Neuronal stem cell (in vitro differentiated cells): ENCODE data around the gene RNF150.

ENCODE experiments used
- DNase-seq: peaks from one replicate; pipeline ENCODE4 v3.0.0-alpha.2; 2013; ENCODE audit warnings: low spot score
- H2AFZ ChIP-seq: one replicate; pipeline ENCODE4 v1.6.1; 2013; ENCODE audit warnings: mild to moderate bottlenecking, low read length, inconsistent platforms
- H2AK5ac ChIP-seq: 2 replicates; pipeline ENCODE4 v1.6.1; 2013; ENCODE audit warnings: low read depth, mild to moderate bottlenecking, inconsistent platforms, low read length, moderate library complexity, mixed read lengths
- H2BK120ac ChIP-seq: 2 replicates; pipeline ENCODE4 v1.6.1; 2013; ENCODE audit warnings: low read depth, mild to moderate bottlenecking, inconsistent platforms, low read length, moderate library complexity, mixed read lengths
- H2BK12ac ChIP-seq: one replicate; pipeline ENCODE4 v1.6.1; 2013; ENCODE audit warnings: low read length, inconsistent platforms
- H2BK15ac ChIP-seq: 2 replicates; pipeline ENCODE4 v1.6.1; 2013; ENCODE audit warnings: mild to moderate bottlenecking, low read length, inconsistent platforms, mixed read lengths
- H2BK5ac ChIP-seq: one replicate; pipeline ENCODE4 v1.6.1; 2013; ENCODE audit warnings: inconsistent platforms, mild to moderate bottlenecking, low read length, moderate library complexity
- H3K14ac ChIP-seq: one replicate; pipeline ENCODE4 v1.6.1; 2013; ENCODE audit warnings: low read length, inconsistent platforms
- H3K18ac ChIP-seq: 2 replicates; pipeline ENCODE4 v1.6.1; 2013; ENCODE audit warnings: low read length, inconsistent platforms
- H3K23ac ChIP-seq: 2 replicates; pipeline ENCODE4 v1.6.1; 2013; ENCODE audit warnings: low read depth, mild to moderate bottlenecking, mixed read lengths, low read length, inconsistent platforms; ENCODE audit not compliant: poor library complexity
- H3K27ac ChIP-seq: replicated peaks from 3 replicates; pipeline ENCODE4 v1.5.1; 2013; ENCODE audit warnings: low read length, inconsistent platforms
- H3K27me3 ChIP-seq, 3 experiments: 2 replicates each; pipeline ENCODE4 v1.6.1; 2013; ENCODE audit warnings: low read length in 3 of 3, mild to moderate bottlenecking in 2 of 3, inconsistent platforms in 1 of 3, low read depth in 1 of 3, mixed read lengths in 1 of 3, moderate library complexity in 1 of 3; ENCODE audit not compliant: control insufficient read depth in 3 of 3, insufficient read depth in 3 of 3
- H3K36me3 ChIP-seq, 2 donors: replicated peaks in 1 of 2; 2 replicates each; pipeline ENCODE4 v1.6.1; 2013; ENCODE audit warnings: low read length in 2 of 2; ENCODE audit not compliant: control insufficient read depth in 2 of 2, insufficient read depth in 2 of 2
- H3K4ac ChIP-seq: 2 replicates; pipeline ENCODE4 v1.6.1; 2013; ENCODE audit warnings: inconsistent platforms, mild to moderate bottlenecking, low read length, moderate library complexity
- H3K4me1 ChIP-seq, 2 donors: 1 replicate in 1 of 2; 2 replicates in 1 of 2; pipeline ENCODE4 v1.6.1; 2013; ENCODE audit warnings: low read length in 2 of 2, low read depth in 1 of 2; ENCODE audit not compliant: control insufficient read depth in 2 of 2, insufficient read depth in 1 of 2
- H3K4me2 ChIP-seq: one replicate; pipeline ENCODE4 v1.6.1; 2013; ENCODE audit warnings: mild to moderate bottlenecking, low read length, inconsistent platforms; ENCODE audit not compliant: insufficient read depth, poor library complexity, severe bottlenecking
- H3K4me3 ChIP-seq, 2 donors: 2 replicates each; pipeline ENCODE4 v1.5.1; 2013; ENCODE audit warnings: low read length in 2 of 2, mild to moderate bottlenecking in 2 of 2, inconsistent platforms in 1 of 2, moderate library complexity in 1 of 2
- H3K79me1 ChIP-seq: one replicate; pipeline ENCODE4 v1.6.1; 2013; ENCODE audit warnings: low read depth, mild to moderate bottlenecking, inconsistent platforms, low read length, moderate library complexity
- H3K9ac ChIP-seq: one replicate; pipeline ENCODE4 v1.6.1; 2013; ENCODE audit warnings: mild to moderate bottlenecking, low read depth, low read length, inconsistent platforms; ENCODE audit not compliant: poor library complexity
- H3K9me3 ChIP-seq, 2 donors: replicated peaks in 1 of 2; 2 replicates each; pipeline versions ENCODE3 to v1.6.1; 2013; ENCODE audit warnings: low read length in 2 of 2, mild to moderate bottlenecking in 2 of 2, inconsistent platforms in 1 of 2, low read depth in 1 of 2, mixed read lengths in 1 of 2, moderate library complexity in 1 of 2; ENCODE audit not compliant: control insufficient read depth in 2 of 2, insufficient read depth in 1 of 2
- H4K8ac ChIP-seq: one replicate; pipeline ENCODE4 v1.6.1; 2013; ENCODE audit warnings: low read depth, mild to moderate bottlenecking, inconsistent platforms, low read length, moderate library complexity
- H4K91ac ChIP-seq: one replicate; pipeline ENCODE4 v1.6.1; 2013; ENCODE audit warnings: low read length, low read depth, mild to moderate bottlenecking, inconsistent platforms; ENCODE audit not compliant: poor library complexity
- WGBS, 2 donors: extraction: QIAGEN DNeasy Blood & Tissue Kit; methylation state at CpG; one replicate each; pipeline ENCODE4 v1.1.7; 2013; ENCODE audit warnings: missing lambda C conversion rate in 2 of 2, mixed read lengths in 1 of 2; ENCODE audit not compliant: insufficient read length in 2 of 2, insufficient replicate concordance in 1 of 2; ENCODE audit errors: extremely low coverage in 2 of 2; 5-methylcytosine and 5-hydroxymethylcytosine counted together

The RNF150 gene

DNA sequence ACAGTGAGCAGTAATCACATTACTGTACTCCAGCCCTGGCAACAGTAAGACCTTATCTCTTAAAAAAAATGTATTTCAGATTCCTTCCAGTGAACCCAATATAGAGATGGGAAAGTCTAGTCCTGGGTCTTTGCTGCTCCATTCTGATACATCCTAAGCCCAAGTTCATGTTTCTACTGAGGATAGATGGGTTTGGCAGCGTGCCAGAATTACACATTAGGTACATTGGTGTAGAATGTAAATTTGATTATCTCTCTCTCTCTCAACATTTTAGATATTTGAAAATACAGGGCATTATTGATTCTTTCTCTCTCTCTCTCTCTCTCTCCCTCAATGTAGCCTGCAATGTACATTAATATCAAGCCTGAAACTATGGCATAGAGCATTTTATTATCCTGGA is 43.9 kb upstream of the RNF150 start:
- Histone ChIP-seq H3K4ac (no peak overlapping the region), H3K9ac (no peak overlapping the region), H3K23ac (no peak overlapping the region), H2AFZ (no peak overlapping the region), H3K27ac (no peak overlapping the region), H2BK15ac (no peak overlapping the region), H2BK12ac (no peak overlapping the region), H4K8ac (no peak overlapping the region), H2BK5ac (no peak overlapping the region), H3K79me1 (no peaks in the 10 kb centered on the region), H3K4me1 (no peaks in the 10 kb centered on the region), H3K36me3 (no peaks in the 10 kb centered on the region), H3K4me2 (no peak overlapping the region), H3K4me3 (no peak overlapping the region), H3K18ac (no peak overlapping the region), H3K9me3 (no peaks in the 10 kb centered on the region), H4K91ac (no peak overlapping the region), H3K27me3 (no peaks in the 10 kb centered on the region), H2AK5ac (no peak overlapping the region), H2BK120ac (no peak overlapping the region), H3K14ac (no peak overlapping the region)
- DNase-seq = no peak
- no CpG with 5 or more reads among the region's 1 CpG for WGBS, 2 donors

DNA sequence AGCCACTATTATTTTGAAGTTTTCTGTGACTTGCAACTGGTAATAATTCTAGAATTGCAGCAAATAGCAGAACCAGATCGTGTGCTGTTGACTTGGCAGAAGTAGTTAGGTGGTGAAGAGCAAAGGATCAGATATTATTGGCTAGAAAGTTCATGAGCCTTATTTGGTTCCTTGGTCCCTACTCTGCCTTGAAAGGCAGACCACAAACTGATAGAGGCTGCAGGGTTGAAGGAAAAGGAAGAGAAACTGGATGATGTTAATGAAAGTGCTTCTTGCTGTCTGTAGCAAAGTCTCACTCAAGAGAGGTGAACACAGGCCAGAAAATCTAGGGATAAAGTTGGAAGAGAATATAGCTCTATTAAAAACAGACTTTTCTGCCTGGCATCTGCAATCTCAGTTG is 41.2 kb upstream of the RNF150 start:
- no peak overlapping the region for H2BK5ac ChIP-seq
- H3K14ac ChIP-seq = no peak overlapping the region
- no peak overlapping the region for H3K4me2 ChIP-seq
- no peaks in the 10 kb centered on the region for H3K4me1 ChIP-seq
- H3K9me3 ChIP-seq = no peaks in the 10 kb centered on the region
- no peak overlapping the region for H2AK5ac ChIP-seq
- H2BK120ac ChIP-seq = no peak overlapping the region
- no peak overlapping the region for H3K4me3 ChIP-seq
- H3K18ac ChIP-seq = no peak overlapping the region
- H3K27ac ChIP-seq = no peak overlapping the region
- no CpG with 5 or more reads among the region's 1 CpG for WGBS, 2 donors
- DNase-seq = no peak
- H4K8ac ChIP-seq = no peak overlapping the region
- no peak overlapping the region for H2BK15ac ChIP-seq
- H4K91ac ChIP-seq = no peak overlapping the region
- H2BK12ac ChIP-seq = no peak overlapping the region
- H3K36me3 ChIP-seq = no peaks in the 10 kb centered on the region
- H3K23ac ChIP-seq = no peak overlapping the region
- no peaks in the 10 kb centered on the region for H3K79me1 ChIP-seq
- no peak overlapping the region for H2AFZ ChIP-seq
- peaks cover 0 to 3% (median 0%) of the 10 kb centered on the region in 3 experiments for H3K27me3 ChIP-seq
- no peak overlapping the region for H3K4ac ChIP-seq
- no peak overlapping the region for H3K9ac ChIP-seq

- no peaks in the 10 kb centered on the region for H3K79me1 ChIP-seq
- H3K27ac ChIP-seq = no peak overlapping the region
- H3K4ac ChIP-seq = no peak overlapping the region
- H2BK120ac ChIP-seq = no peak overlapping the region
- H3K4me3 ChIP-seq = no peak overlapping the region
- no peak overlapping the region for H4K91ac ChIP-seq
- no peak for DNase-seq
- no peaks in the 10 kb centered on the region for H3K4me1 ChIP-seq
- peaks cover 0 to 3% (median 0%) of the 10 kb centered on the region in 3 experiments for H3K27me3 ChIP-seq
- no peak overlapping the region for H2BK15ac ChIP-seq
- no peak overlapping the region for H3K4me2 ChIP-seq
- WGBS, 2 donors = no CpG with 5 or more reads among the region's 3 CpGs
- no peak overlapping the region for H3K9ac ChIP-seq
- no peak overlapping the region for H3K18ac ChIP-seq
- H2AFZ ChIP-seq = no peak overlapping the region
- H2BK12ac ChIP-seq = no peak overlapping the region
- no peak overlapping the region for H4K8ac ChIP-seq
- H3K9me3 ChIP-seq = no peaks in the 10 kb centered on the region
- no peak overlapping the region for H2BK5ac ChIP-seq
- H3K36me3 ChIP-seq = no peaks in the 10 kb centered on the region
- H3K14ac ChIP-seq = no peak overlapping the region
- H3K23ac ChIP-seq = no peak overlapping the region
- H2AK5ac ChIP-seq = no peak overlapping the region
These were observed 37.4 kb upstream of the RNF150 start for GRCh38 chr4:141170671-141171070.

DNA sequence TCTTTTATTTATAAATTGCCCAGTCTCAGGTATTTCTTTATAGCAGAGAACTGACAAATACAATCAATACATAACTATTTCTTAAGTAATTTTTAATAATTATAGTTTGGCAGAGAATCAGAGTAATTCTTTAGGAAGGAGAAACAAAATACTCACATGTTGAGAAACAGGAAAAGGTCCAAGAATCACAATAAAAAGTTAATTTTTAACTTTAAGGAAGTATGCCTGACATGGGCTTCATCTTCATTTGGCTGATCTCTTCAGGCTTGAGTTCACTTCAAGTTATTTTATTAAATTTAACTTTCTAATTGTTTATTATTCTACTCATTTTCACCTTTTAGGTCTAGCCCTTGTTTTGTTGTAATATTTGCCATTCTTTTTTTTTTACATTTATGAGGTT is 36.1 kb upstream of the RNF150 start:
- H2BK12ac ChIP-seq = no peak overlapping the region
- H3K4me2 ChIP-seq = no peak overlapping the region
- H3K4ac ChIP-seq = no peak overlapping the region
- H2BK5ac ChIP-seq = no peak overlapping the region
- H3K4me1 ChIP-seq = no peaks in the 10 kb centered on the region
- H3K36me3 ChIP-seq = no peaks in the 10 kb centered on the region
- DNase-seq = no peak
- H3K9ac ChIP-seq = no peak overlapping the region
- no peak overlapping the region for H3K4me3 ChIP-seq
- no peak overlapping the region for H4K8ac ChIP-seq
- H3K9me3 ChIP-seq = no peaks in the 10 kb centered on the region
- H3K18ac ChIP-seq = no peak overlapping the region
- no peak overlapping the region for H2AK5ac ChIP-seq
- no peak overlapping the region for H3K27ac ChIP-seq
- no peak overlapping the region for H2BK15ac ChIP-seq
- peaks cover 0 to 3% (median 0%) of the 10 kb centered on the region in 3 experiments for H3K27me3 ChIP-seq
- no peak overlapping the region for H4K91ac ChIP-seq
- H2BK120ac ChIP-seq = no peak overlapping the region
- H2AFZ ChIP-seq = no peak overlapping the region
- H3K14ac ChIP-seq = no peak overlapping the region
- no peaks in the 10 kb centered on the region for H3K79me1 ChIP-seq
- no peak overlapping the region for H3K23ac ChIP-seq
